Measurements from ENCODE around the gene CSTA. TPM values are rescaled to one million over a fixed set of nuclear protein-coding genes. Genes with fewer than 3 reads are reported as not detected.

Gene CSTA
- total RNA-seq, 1 experiment from 2014 or later = not detected

DNA sequence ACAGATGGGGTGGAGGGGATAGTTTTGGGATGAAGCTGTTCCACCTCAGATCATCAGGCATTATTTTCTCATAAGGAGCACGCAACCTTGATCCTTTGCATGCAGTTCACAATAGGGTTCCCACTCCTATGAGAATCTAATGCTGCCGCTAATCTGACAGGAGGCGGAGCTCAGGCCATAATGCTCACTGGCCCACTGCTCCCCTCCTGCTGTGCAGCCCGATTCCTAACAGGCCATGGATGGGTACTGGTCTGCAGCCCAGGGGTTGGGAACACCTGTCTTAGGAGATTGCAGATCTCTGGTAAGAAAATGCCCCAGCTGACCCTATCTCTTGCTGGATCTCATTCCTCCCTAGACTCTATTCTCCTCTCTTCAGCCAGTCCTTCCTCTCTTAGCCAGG, 6.8 kb downstream of the CSTA start:
- CTCF ChIA-PET = no interaction called here

DNA sequence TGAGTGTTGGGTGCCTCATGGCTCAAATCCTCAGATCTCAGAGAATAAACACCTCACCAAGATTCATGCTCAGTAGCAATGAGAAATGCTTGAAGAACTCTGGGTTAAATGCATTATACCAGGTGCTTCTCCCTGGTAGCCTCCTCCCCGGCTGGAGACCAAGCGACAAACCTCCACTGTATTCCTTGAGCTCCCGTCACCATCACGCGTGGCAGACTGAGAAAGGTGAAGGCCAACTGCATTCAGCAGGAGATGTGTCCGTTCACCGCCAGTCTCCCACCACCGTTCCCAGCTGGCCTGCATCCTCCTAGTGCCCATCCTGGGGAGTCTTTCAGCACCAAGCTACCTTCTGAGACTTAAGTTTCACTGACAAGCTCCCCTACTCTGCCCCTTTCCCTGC, 7.5 kb downstream of the CSTA start:
- intact Hi-C loops (cut with micrococcal nuclease) = no loop called here
- BruUV-seq (replicated peaks) = no TSS peak
- Histone ChIP-seq H3K36me3 (ENCODE audit: low read depth, low read length) (no peaks in the 10 kb centered on the region), H3K9me3 (ENCODE audit: low read length) (no peaks in the 10 kb centered on the region), H3K4me1 (ENCODE audit: insufficient read depth, low read length) (no peaks in the 10 kb centered on the region), H3K4me2 (ENCODE audit: low read length) (no peak overlapping the region), H3F3A (ENCODE audit: low read length, unreplicated experiment) (no peaks in the 10 kb centered on the region), H3K79me2 (ENCODE audit: low read length) (no peaks in the 10 kb centered on the region), H3K27me3 (ENCODE audit: low read length) (no peaks in the 10 kb centered on the region), H4K20me1 (ENCODE audit: low read length) (no peaks in the 10 kb centered on the region), H3K9ac (ENCODE audit: low read length) (no peak overlapping the region), H2AFZ (ENCODE audit: low read length) (no peak overlapping the region), H3K9me2 (replicated peaks; ENCODE audit: low read length) (no peaks in the 10 kb centered on the region), H3K27ac (ENCODE audit: low read length) (no peak overlapping the region), H3K4me3 (ENCODE audit: low read length) (no peak overlapping the region)
- no peak for DNase-seq
- no peak for ATAC-seq
- POLR2A ChIA-PET (ENCODE audit: unreplicated experiment) = no interaction called here
- CTCF ChIA-PET = no interaction called here
- TF ChIP-seq EZH2phosphoT487 (IDR thresholded peaks at IDR 0.05; ENCODE audit: borderline replicate concordance, low read length) (no peak), CTCF (conservative IDR thresholded peaks at IDR 0.05; ENCODE audit: low read depth, low read length) (no peak), EZH2 (IDR thresholded peaks at IDR 0.05; ENCODE audit: low read length, unreplicated experiment) (no peak)

More for the DNA sequence above, 6.8 kb downstream of the CSTA start:
- H3K9me3 ChIP-seq (ENCODE audit: low read length) = no peaks in the 10 kb centered on the region
- H3K27ac ChIP-seq (ENCODE audit: low read length) = no peak overlapping the region
- POLR2A ChIA-PET (ENCODE audit: unreplicated experiment) = no interaction called here
- TF ChIP-seq CTCF (conservative IDR thresholded peaks at IDR 0.05; ENCODE audit: low read depth, low read length) = no peak
- no peak for TF ChIP-seq EZH2 (IDR thresholded peaks at IDR 0.05; ENCODE audit: low read length, unreplicated experiment)
- no peak for TF ChIP-seq EZH2phosphoT487 (IDR thresholded peaks at IDR 0.05; ENCODE audit: borderline replicate concordance, low read length)
- H3K4me1 ChIP-seq (ENCODE audit: insufficient read depth, low read length) = no peaks in the 10 kb centered on the region
- H4K20me1 ChIP-seq (ENCODE audit: low read length) = no peaks in the 10 kb centered on the region
- H2AFZ ChIP-seq (ENCODE audit: low read length) = no peak overlapping the region
- DNase-seq (no peak), ATAC-seq (no peak)
- no peaks in the 10 kb centered on the region for H3K79me2 ChIP-seq (ENCODE audit: low read length)
- no peak overlapping the region for H3K4me3 ChIP-seq (ENCODE audit: low read length)
- intact Hi-C loops (cut with micrococcal nuclease) = no loop called here
- no peak overlapping the region for H3K4me2 ChIP-seq (ENCODE audit: low read length)
- H3K9me2 ChIP-seq (replicated peaks; ENCODE audit: low read length) = no peaks in the 10 kb centered on the region
- H3F3A ChIP-seq (ENCODE audit: low read length, unreplicated experiment) = no peaks in the 10 kb centered on the region
- H3K9ac ChIP-seq (ENCODE audit: low read length) = no peak overlapping the region
- H3K27me3 ChIP-seq (ENCODE audit: low read length) = no peaks in the 10 kb centered on the region
- BruUV-seq (replicated peaks) = no TSS peak
- no peaks in the 10 kb centered on the region for H3K36me3 ChIP-seq (ENCODE audit: low read depth, low read length)

- peaks cover 4% of the 10 kb centered on the region; the same call in 1 of the 2 replicates for H3K9me3 ChIP-seq (ENCODE audit: low read length)
- H3K9ac ChIP-seq (ENCODE audit: low read length) = no peak overlapping the region
- POLR2A ChIA-PET (ENCODE audit: unreplicated experiment) = no interaction called here
- no peak overlapping the region for H2AFZ ChIP-seq (ENCODE audit: low read length)
- H3K4me3 ChIP-seq (ENCODE audit: low read length) = no peak overlapping the region
- H3K27ac ChIP-seq (ENCODE audit: low read length) = no peak overlapping the region
- no peaks in the 10 kb centered on the region for H3F3A ChIP-seq (ENCODE audit: low read length, unreplicated experiment)
- DNase-seq (no peak), ATAC-seq (no peak)
- no peaks in the 10 kb centered on the region for H3K27me3 ChIP-seq (ENCODE audit: low read length)
- H3K4me1 ChIP-seq (ENCODE audit: insufficient read depth, low read length) = no peaks in the 10 kb centered on the region; the same call in 1 of the 2 replicates
- TF ChIP-seq EZH2 (IDR thresholded peaks at IDR 0.05; ENCODE audit: low read length, unreplicated experiment) = no peak
- H3K79me2 ChIP-seq (ENCODE audit: low read length) = no peaks in the 10 kb centered on the region
- no peaks in the 10 kb centered on the region for H3K36me3 ChIP-seq (ENCODE audit: low read depth, low read length)
- CTCF ChIA-PET = no interaction called here
- H3K9me2 ChIP-seq (replicated peaks; ENCODE audit: low read length) = no peaks in the 10 kb centered on the region
- H4K20me1 ChIP-seq (ENCODE audit: low read length) = no peaks in the 10 kb centered on the region
- no TSS peak for BruUV-seq (replicated peaks)
- no peak overlapping the region for H3K4me2 ChIP-seq (ENCODE audit: low read length)
- intact Hi-C loops (cut with micrococcal nuclease) = no loop called here
Observed at GRCh38 chr3:122342803-122343202, 17.8 kb downstream of the CSTA start.

Data from PC-3 (cell line).